GM18861 (cell line): ENCODE results near the gene CRABP2.

Source experiments
- ATAC-seq: cut with Tn5 transposase; IDR thresholded peaks from one replicate; pipeline ENCODE4 v1.9.1; 2021; ENCODE audit not compliant: unreplicated experiment

Gene CRABP2

DNA sequence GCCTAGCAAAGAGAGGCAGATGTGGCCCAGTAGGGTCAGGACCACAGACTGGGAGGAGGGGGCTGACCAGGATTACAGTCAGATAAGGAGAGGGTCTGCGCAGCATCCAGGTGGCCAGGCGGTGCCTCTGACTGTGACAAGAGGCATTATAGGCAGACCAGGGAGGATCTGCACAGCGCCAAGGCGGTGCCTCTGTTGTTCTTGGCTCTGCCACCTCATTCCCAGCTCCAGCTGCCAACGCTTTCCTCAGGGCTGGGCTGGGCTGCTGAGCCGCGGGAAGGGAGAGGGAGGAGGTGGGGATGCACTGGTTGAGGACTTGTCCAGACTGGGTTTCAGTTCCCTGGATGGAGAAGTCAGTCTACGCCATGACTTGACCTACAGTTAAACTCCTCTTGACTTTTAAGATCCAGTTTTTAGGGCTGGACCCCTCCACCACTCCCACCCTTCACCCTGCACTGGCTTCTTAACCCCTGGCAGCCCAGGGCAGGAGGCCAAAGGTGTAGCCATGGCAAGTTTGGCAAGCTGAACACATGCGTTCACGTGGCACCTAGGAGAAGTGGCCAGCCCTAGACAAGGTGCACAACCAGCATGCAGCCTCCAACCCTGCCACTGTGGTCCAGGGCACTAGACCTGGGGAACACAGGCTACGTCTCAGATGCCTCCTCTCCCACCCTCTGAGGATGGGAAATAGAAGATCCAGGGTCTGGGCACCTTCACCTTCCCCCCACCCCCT, 4.5 kb upstream of the CRABP2 start:
- ATAC-seq, result no peak

- ATAC-seq, result no peak
Measured at GRCh38 chr1:156709031-156709430, 3.6 kb upstream of the CRABP2 start.

DNA sequence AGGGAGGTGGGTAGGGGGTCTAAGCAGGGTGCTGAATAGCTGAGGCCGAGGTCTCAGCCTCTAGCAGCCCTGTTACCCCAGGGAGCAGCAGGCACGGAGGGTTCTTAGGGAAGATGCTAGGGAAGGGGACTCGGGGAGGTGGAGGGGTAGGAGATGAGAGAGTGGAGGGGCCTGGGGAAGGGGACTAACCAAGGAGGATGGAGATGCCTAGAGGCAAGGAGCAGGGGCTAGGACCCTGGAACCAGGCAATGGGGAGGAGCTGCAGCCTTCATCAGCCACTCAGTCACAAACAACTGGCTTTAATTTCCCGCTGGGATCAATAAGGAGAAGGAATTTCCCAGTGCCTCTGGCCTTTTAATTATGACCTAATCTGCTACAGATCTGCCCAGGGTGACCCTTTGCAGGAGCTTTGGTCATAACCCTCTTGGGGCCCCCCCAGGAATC, 2.9 kb upstream of the CRABP2 start:
- no peak for ATAC-seq

- ATAC-seq, result no peak
Measured at GRCh38 chr1:156707417-156708217, 2.2 kb upstream of the CRABP2 start.

DNA sequence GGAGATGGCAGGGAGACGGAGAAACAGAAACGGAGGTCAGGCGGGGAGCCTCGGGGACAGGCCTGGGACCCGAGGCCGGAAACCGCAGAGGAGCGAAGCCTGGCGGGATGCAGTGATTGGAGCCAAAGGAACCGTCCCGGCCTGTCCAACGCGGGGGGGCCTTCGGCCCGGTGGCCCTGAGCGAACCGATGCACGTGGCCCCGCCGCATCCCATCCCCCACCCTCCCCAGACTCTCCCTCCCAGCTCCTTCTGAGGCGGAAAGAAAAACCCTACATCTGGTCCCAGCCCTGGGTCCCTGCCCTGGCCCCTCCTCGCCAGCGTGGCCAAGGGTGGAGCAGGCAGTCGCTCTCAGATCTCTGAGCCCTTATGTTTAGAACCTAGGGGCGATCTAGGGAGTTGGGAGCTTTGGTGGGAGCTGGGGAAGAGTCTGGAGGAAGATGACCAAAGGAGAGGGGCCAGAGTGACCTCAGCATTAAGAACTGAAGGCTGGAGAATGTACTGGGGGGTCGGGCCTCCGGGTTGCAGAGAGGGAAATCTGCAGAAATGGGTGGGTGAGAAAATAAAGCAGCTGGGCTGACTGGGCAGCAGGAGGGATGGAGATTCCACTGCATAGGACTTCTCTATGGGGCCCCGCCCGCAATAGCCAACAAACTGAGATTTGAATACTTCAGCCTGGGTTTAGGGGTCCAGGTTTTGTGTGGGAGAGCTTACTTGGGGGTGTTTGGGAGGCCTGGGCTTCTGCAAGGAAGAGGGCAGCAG, 1.5 kb upstream of the CRABP2 start:
- ATAC-seq, result no peak

- no peak for ATAC-seq
Measured at GRCh38 chr1:156705918-156706656, 704 bp upstream of the CRABP2 start.

GRCh38 chr1:156704930-156705320, 458 bp downstream of the CRABP2 start:
- no peak for ATAC-seq

- ATAC-seq, result no peak
Measured at GRCh38 chr1:156704166-156704711, 1.1 kb downstream of the CRABP2 start.

- ATAC-seq, result no peak
Measured at GRCh38 chr1:156703741-156704140, 1.6 kb downstream of the CRABP2 start.

DNA sequence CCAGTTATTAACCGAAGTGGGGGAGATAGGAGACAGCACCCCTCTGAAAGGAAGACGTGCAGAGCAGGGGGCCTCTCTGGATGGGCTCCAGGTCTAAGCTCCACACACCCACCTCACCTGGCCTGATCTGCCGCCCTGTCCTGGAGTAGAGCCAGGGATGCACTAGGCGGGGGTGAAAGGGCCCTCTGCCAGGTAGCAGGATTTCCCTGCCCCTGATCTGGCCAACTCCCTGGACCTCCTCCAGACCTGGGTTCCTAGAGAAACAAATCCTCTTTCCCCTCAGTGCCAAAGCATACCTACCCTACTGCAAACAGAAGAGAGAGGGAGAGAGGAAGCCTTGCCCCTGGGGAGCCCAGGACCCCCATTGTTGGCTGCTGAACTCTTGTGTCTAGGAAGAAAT, 2.0 kb downstream of the CRABP2 start:
- ATAC-seq, result no peak

DNA sequence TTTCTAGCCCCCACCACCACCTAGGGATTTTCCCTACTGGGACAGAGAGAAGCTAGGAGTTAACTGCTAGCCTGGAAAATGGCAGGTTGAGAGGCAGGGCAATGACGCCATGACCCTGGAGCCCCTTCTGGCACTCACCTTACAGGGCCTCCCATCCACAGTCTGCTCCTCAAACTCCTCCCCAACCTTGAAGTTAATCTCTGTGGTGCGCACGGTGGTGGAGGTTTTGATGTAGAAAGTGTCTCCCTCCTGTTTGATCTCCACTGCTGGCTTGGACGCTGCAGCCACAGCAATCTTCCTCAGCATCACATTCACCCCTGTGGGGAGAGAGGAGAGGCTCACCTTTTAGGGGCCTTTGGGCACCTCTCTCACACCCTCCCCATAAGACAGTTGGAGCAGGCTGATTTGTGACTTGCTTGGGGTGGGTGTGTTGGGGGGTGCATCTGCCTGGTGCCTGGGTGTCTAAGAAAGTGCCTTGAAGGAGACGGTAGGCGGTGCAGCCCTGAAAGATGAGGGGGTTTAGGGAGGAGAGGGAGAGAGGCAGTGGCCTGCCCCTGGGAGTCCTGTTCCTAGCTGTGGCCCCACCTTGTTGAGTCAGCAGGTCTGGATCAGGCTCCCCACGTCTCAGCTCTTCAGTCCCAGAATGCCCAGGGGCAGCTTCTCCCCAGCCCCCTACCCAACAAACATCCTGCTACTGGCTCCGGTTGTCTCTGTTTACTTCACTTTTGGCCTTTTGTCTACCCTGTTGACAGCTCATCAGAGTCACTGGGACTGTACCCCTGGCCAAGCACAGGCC, 4.4 kb downstream of the CRABP2 start:
- ATAC-seq, result no peak

- ATAC-seq, result no peak
Measured at GRCh38 chr1:156698995-156699394, 6.4 kb downstream of the CRABP2 start.

GRCh38 chr1:156697481-156697880, 7.9 kb downstream of the CRABP2 start:
- no peak for ATAC-seq

DNA sequence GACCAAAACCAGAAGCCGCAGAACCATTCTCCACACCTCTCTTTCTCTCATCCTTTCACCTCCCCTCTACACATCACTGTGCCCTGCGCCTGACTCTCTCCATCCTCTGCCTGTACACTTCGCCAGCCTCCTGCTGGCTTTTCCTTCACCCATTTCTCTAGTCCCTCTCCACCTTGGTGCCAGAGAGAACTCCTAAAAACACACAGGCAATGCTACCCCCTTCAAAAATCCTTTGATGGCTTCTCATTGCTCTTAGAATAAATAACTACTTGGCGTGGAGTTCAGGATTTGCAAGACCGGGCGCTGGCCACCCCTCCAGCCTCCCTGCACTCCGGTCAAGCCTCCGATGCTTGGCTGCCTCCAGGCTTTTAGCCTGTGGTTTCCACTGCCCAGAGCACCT, 8.6 kb downstream of the CRABP2 start:
- ATAC-seq, result no peak

- no peak for ATAC-seq
Measured at GRCh38 chr1:156694690-156694962, 10.8 kb downstream of the CRABP2 start.

- no peak for ATAC-seq
Measured at GRCh38 chr1:156693848-156694689, 11.3 kb downstream of the CRABP2 start.

- ATAC-seq, result no peak
Measured at GRCh38 chr1:156692925-156693847, 12.2 kb downstream of the CRABP2 start.

GRCh38 chr1:156692441-156692924, 12.9 kb downstream of the CRABP2 start:
- ATAC-seq, result no peak
